IMR-90 (cell line): Measurements from ENCODE around the gene YJEFN3.

Source experiments
- CTCF ChIP-seq: conservative IDR thresholded peaks from 2 replicates; pipeline ENCODE4 v1.5.1; 2012; ENCODE audit warnings: mild to moderate bottlenecking, low read depth, low read length, improper control_type of control experiment
- POLR2A ChIP-seq: IDR thresholded peaks from 2 replicates; pipeline ENCODE4 v1.6.1; 2012; ENCODE audit warnings: mild to moderate bottlenecking, low read depth, low read length
- USF2 ChIP-seq: fragments of 150-350 bp; IDR thresholded peaks from 2 replicates; pipeline ENCODE4 v1.6.1; 2017; ENCODE audit warnings: mild to moderate bottlenecking, antibody characterized with exemption, low read length, low read depth

GRCh38 chr19:19514881-19515641 lies 13.7 kb upstream of the YJEFN3 start, which contains the start of gene TSSK6:
- TF ChIP-seq POLR2A, result no peak
- no peak for TF ChIP-seq CTCF
- TF ChIP-seq USF2, result no peak
